GM18505 (cell line): ENCODE data around the gene UBN1.
"Not testable (repeated sequence)": the region's sequence is repeated elsewhere in the genome, so short reads cannot be mapped to it uniquely, and the experiment has no call there.

Experiments used
- ATAC-seq: cut with Tn5 transposase; IDR thresholded peaks from one replicate; pipeline ENCODE4 v1.9.1; 2021; ENCODE audit not compliant: unreplicated experiment
- POLR2A ChIP-seq: IDR thresholded peaks from 4 replicates; pipeline ENCODE4 v1.6.1; 2011; ENCODE audit warnings: borderline replicate concordance; ENCODE audit not compliant: insufficient read depth, insufficient read length; ENCODE audit errors: extremely low read depth

Gene UBN1

GRCh38 chr16:4914528-4915225 lies 67.4 kb downstream of the UBN1 start:
- no peak for TF ChIP-seq POLR2A
- no peak for ATAC-seq

- no peak for TF ChIP-seq POLR2A
- no peak for ATAC-seq
Measured at GRCh38 chr16:4915226-4915761, 68.0 kb downstream of the UBN1 start.

- ATAC-seq, result no peak
- TF ChIP-seq POLR2A, result no peak
Measured at GRCh38 chr16:4917117-4917516, 69.8 kb downstream of the UBN1 start.

DNA sequence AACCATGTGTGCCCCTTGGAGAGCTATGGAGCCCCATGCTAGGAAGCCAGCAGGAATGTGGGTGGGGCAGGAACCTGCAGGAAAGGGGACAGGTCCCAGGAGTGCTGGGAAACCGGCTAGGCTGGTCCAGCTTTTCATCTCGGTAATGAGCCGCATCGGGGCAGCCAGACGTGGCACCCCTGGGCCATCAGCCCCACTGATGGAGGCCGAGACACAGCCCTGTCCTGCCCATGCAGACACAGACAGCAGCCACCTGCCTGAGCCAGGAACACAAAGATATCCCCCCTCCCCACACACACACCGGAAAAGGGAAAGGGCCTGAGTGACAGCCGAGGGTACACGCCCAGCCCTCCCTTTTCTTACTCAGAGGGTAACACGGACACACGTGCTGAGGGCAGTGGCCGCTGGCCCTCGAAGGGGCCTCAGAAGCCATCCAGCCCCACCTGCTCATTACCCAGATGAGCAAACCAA lies 71.5 kb downstream of the UBN1 start:
- TF ChIP-seq POLR2A, result no peak
- ATAC-seq, result no peak

- no peak for TF ChIP-seq POLR2A
- no peak for ATAC-seq
Measured at GRCh38 chr16:4920826-4921225, 73.5 kb downstream of the UBN1 start.

GRCh38 chr16:4922721-4923342 lies 75.6 kb downstream of the UBN1 start:
- ATAC-seq, result no peak
- no peak for TF ChIP-seq POLR2A

DNA sequence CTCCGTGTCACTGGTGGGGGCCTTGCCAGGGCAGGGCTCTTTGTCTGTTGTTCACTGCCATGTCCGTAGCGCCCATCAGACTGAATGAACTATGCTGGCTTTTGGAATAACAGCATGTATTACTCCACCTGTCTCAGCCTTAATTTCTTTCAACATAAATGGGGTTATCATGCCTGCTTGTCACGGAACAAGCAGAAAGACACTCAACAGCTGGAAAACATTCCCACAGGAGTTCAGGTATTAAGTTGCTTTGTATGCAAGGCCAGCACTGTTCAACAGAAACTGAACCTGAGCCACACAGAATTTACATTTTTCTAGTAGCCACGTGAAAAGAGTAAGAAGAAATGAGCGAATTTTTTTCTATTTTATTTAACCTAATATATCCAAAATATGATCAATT lies 76.6 kb downstream of the UBN1 start:
- no peak for TF ChIP-seq POLR2A
- no peak for ATAC-seq

DNA sequence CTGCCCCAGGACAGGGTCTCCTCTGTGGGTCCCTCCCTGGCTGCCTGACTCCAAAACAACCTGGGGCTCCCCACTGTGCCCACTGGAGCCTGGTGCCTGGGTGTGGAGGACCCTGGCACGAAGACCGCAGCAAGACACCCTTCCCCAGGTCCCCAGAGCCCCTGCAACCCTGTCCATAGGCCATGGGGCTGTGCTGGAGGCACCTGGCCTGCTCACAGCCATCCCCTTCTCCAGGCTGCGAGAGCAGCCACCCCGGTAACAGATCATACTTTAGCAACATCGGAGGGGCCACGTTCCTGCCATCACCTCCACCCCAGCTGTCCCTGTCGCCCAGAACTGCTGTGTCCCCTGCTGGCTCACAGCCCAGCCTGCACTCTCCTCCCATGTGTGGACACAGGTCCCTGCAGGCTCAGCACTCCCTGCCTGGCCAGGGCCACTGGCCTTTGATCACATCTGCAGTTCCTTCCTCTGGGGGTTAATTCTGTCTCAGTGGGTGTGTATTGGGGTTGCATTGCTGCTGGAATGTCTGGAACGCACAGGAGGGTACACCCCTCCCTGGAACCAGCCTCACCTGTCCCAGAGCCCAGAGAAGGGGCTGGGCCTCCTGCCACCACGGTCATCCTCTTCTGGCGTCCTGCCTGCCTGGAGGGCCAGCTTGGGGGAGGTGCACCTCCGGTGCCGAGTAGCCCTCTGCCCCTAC lies 77.5 kb downstream of the UBN1 start:
- no peak for ATAC-seq

GRCh38 chr16:4925293-4925607 lies 78.0 kb downstream of the UBN1 start:
- TF ChIP-seq POLR2A, result no peak
- ATAC-seq, result no peak

More for the DNA sequence above, 77.5 kb downstream of the UBN1 start:
- no peak for TF ChIP-seq POLR2A

GRCh38 chr16:4925791-4926190 lies 78.5 kb downstream of the UBN1 start:
- no peak for ATAC-seq
- TF ChIP-seq POLR2A, result no peak

- ATAC-seq, result no peak
- no peak for TF ChIP-seq POLR2A
Measured at GRCh38 chr16:4926928-4927327, 79.6 kb downstream of the UBN1 start.

DNA sequence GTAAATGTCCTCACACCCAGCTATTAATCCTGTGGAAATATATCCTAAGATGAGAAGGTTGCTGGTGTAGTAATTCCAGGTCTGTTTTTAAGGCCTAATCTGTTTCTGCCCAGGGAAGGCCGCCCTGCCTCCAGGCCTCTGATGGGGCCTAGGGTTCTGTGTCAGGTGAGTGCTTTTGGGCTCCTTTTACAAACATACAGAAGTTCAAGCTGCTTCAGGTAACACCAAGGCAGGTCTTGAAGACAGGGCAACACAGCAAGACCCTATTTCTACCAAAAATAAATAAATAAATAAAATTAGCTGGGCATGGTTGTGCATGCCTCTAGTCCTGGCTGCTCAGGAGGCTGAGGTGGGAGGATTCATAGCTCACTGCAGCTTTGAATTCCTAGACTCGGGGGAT lies 80.4 kb downstream of the UBN1 start:
- TF ChIP-seq POLR2A, result no peak
- no peak for ATAC-seq

DNA sequence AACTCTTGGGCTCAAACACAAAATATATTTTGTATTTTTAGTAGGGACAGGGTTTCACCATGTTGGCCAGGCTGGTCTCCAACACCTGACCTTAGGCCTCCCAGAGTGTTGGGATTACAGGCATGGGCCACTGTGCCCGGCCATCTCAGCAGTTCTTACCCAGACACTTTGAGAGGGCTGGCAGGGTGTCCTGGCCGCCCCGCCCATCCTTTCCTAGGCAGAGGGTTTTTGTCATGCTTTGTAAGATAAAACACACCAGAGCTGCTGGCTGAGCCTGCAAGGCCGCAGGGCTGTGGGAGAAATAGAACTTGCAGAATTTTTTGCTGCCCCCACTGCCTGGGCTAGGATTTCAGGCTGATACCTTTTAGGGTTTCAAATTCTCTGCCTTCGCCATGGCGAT lies 80.9 kb downstream of the UBN1 start:
- no peak for ATAC-seq

DNA sequence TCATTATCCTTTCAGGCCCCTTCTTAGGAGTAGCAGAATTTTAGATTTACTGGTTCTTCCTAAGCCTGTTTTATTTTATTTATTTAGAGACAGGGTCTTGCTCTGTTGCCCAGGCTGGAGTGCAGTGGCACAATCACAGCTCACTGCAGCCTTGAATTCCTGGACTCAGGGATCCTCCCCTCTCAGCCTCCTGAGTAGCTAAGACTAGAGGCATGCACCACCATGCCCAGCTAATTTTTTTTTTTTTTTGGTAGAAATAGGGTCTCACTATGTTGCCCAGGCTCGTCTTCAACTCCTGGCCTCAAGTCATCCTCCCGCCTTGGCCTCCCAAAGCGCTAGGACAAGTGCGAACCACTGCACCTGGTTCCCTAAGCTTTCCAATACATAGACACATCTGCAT lies 82.3 kb downstream of the UBN1 start:
- ATAC-seq, result not testable (repeated sequence)

More for the DNA sequence above, 80.9 kb downstream of the UBN1 start:
- TF ChIP-seq POLR2A, result no peak

DNA sequence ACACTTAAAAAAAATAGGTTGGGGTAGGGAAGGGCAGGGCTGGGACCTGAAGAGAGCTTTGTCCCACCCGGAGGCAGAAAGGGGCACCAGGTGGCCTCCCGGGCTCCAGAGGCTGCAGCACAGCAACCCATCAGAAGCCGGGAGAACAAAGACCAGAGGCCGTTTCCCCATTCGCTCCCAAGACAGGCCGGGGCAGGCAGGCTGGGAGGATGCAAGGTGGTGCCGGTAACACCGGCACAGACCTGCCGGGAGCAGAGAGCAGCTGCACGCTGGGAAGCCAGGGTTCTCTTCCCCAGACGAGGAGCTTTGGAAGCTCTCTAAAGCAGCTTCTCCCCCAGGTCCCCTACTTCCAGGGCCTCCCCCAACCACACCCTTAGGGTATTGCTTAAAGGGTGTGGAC lies 84.1 kb downstream of the UBN1 start:
- ATAC-seq, result no peak
- TF ChIP-seq POLR2A, result no peak
